HepG2 (cell line): ENCODE data around the gene VAMP2. TPM values are rescaled to one million over a fixed set of nuclear protein-coding genes. Genes with fewer than 3 reads are reported as not detected.

Source experiments
- AHR ChIP-seq: IDR thresholded peaks from 2 replicates; pipeline ENCODE4 v1.6.1; 2018; ENCODE audit warnings: missing genetic modification reagents, missing compliant biosample characterization
- CAMTA2 ChIP-seq: sonication (generic); formaldehyde crosslinking; IDR thresholded peaks from 2 replicates; pipeline ENCODE4 v1.4.0; 2020; ENCODE audit warnings: mild to moderate bottlenecking, missing genetic modification reagents, borderline replicate concordance
- EHMT2 ChIP-seq: fragments of 200-600 bp; sonication (generic); IDR thresholded peaks from 2 replicates; pipeline ENCODE4 v1.7.0; 2017; ENCODE audit warnings: antibody characterized with exemption, low read depth, low read length, borderline replicate concordance
- GABPA ChIP-seq, 2 experiments: IDR thresholded peaks; 2 replicates each; pipeline ENCODE4 v1.6.1; 2011 to 2016; ENCODE audit warnings: low read depth in 2 of 2, low read length in 1 of 2, missing biosample characterization in 1 of 2, missing genetic modification characterization in 1 of 2
- HNRNPL ChIP-seq: fragments of 200-400 bp; formaldehyde crosslinking; IDR thresholded peaks from 2 replicates; pipeline ENCODE4 v1.6.1; 2017; ENCODE audit warnings: mild to moderate bottlenecking, low read depth, low read length
- IKZF4 ChIP-seq: sonication (generic); formaldehyde crosslinking; IDR thresholded peaks from 2 replicates; pipeline ENCODE4 v1.5.1; 2020; ENCODE audit warnings: borderline replicate concordance, mild to moderate bottlenecking, low read depth, missing genetic modification reagents; ENCODE audit errors: not compliant biosample characterization
- KDM2A ChIP-seq: sonication (generic); formaldehyde crosslinking; IDR thresholded peaks from 2 replicates; pipeline ENCODE4 v1.4.0; 2020; ENCODE audit warnings: low read depth, missing genetic modification reagents, borderline replicate concordance
- MEIS1 ChIP-seq: sonication (generic); formaldehyde crosslinking; IDR thresholded peaks from 2 replicates; pipeline ENCODE4 v1.9.0; 2021; ENCODE audit warnings: mild to moderate bottlenecking, missing genetic modification reagents, moderate library complexity, borderline replicate concordance
- NCOA2 ChIP-seq: sonication (generic); formaldehyde crosslinking; IDR thresholded peaks from 2 replicates; pipeline ENCODE4 v1.8.0; 2022; ENCODE audit warnings: inconsistent platforms
- PHF20 ChIP-seq: sonication (generic); formaldehyde crosslinking; IDR thresholded peaks from 2 replicates; pipeline ENCODE4 v1.5.0; 2020; ENCODE audit warnings: mild to moderate bottlenecking, missing genetic modification reagents
- RFX5 ChIP-seq: IDR thresholded peaks from 2 replicates; pipeline ENCODE4 v1.6.1; 2011; ENCODE audit warnings: low read depth, low read length, improper control_type of control experiment
- SALL2 ChIP-seq: sonication (generic); formaldehyde crosslinking; IDR thresholded peaks from 2 replicates; pipeline ENCODE4 v1.8.1; 2023; ENCODE audit warnings: mild to moderate bottlenecking, missing genetic modification reagents, inconsistent platforms
- SRSF4 ChIP-seq: fragments of 200-400 bp; formaldehyde crosslinking; IDR thresholded peaks from one replicate; pipeline ENCODE4 v1.6.1; 2018; ENCODE audit warnings: mild to moderate bottlenecking, low read depth, low read length, moderate library complexity; ENCODE audit not compliant: poor library complexity, severe bottlenecking
- TEAD2 ChIP-seq: sonication (generic); formaldehyde crosslinking; IDR thresholded peaks from 2 replicates; pipeline ENCODE4 v1.9.0; 2021; ENCODE audit warnings: missing genetic modification reagents
- TGIF2 ChIP-seq: IDR thresholded peaks from 2 replicates; pipeline ENCODE4 v1.6.1; 2016; ENCODE audit warnings: control low read depth, missing compliant biosample characterization
- THYN1 ChIP-seq: sonication (generic); formaldehyde crosslinking; IDR thresholded peaks from 2 replicates; pipeline ENCODE4 v1.8.1; 2023; ENCODE audit warnings: low read depth, mild to moderate bottlenecking, moderate library complexity, missing genetic modification reagents, borderline replicate concordance
- XBP1 ChIP-seq: sonication (generic); formaldehyde crosslinking; IDR thresholded peaks from 2 replicates; pipeline ENCODE4 v1.5.0; 2020; ENCODE audit warnings: missing genetic modification reagents
- YEATS2 ChIP-seq: sonication (generic); formaldehyde crosslinking; IDR thresholded peaks from 2 replicates; pipeline ENCODE4 v1.4.0; 2020; ENCODE audit warnings: missing genetic modification reagents, borderline replicate concordance
- ZNF17 ChIP-seq: sonication (generic); formaldehyde crosslinking; IDR thresholded peaks from 2 replicates; pipeline ENCODE4 v1.5.0; 2020; ENCODE audit warnings: mild to moderate bottlenecking, missing genetic modification reagents
- ZNF672 ChIP-seq: sonication (generic); formaldehyde crosslinking; IDR thresholded peaks from 2 replicates; pipeline ENCODE4 v1.8.1; 2022; ENCODE audit warnings: missing genetic modification reagents
- ZSCAN9 ChIP-seq: IDR thresholded peaks from 2 replicates; pipeline ENCODE4 v1.6.1; 2016; ENCODE audit warnings: borderline replicate concordance
- polyA plus RNA-seq, 8 experiments: library from polyadenylated mRNA; depleted of rRNA in 3 of 8; stranded (reverse) in 7 of 8; unstranded in 1 of 8; fragments of >200 nt; fragmentation: Illumina TruSeq in 4 of 8; extraction: Trizol in 4 of 8; gene quantifications; 2 replicates each; pipeline versions ENCODE4 v1.2.1 to v1.2.3, GENCODE V29; 2011 to 2016; ENCODE audit warnings: low read depth in 4 of 8, missing spikeins in 1 of 8, mixed read lengths in 1 of 8; ENCODE audit not compliant: insufficient read depth in 1 of 8
- total RNA-seq, 5 experiments: library from RNA; depleted of rRNA; stranded (reverse); fragments of >200 nt; fragmentation: Illumina TruSeq; extraction: Trizol; gene quantifications; 2 replicates each; pipeline ENCODE4 v1.2.3, GENCODE V29; 2016; ENCODE audit warnings: low read depth in 1 of 5
- TF ChIP-seq, protein P1 (sequence below): sonication (generic); formaldehyde crosslinking; IDR thresholded peaks from 2 replicates; pipeline ENCODE4 v1.9.0; 2021; ENCODE audit warnings: missing genetic modification reagents, mild to moderate bottlenecking, borderline replicate concordance
- TF ChIP-seq, protein P2 (sequence below): sonication (generic); formaldehyde crosslinking; IDR thresholded peaks from 2 replicates; pipeline ENCODE4 v1.5.0; 2020; ENCODE audit warnings: mild to moderate bottlenecking, missing genetic modification reagents
- TF ChIP-seq, protein P3 (sequence below): sonication (generic); formaldehyde crosslinking; IDR thresholded peaks from 2 replicates; pipeline ENCODE4 v1.4.0; 2020; ENCODE audit warnings: mild to moderate bottlenecking, low read depth, missing genetic modification reagents
- TF ChIP-seq, protein P4 (sequence below): sonication (generic); formaldehyde crosslinking; IDR thresholded peaks from 2 replicates; pipeline ENCODE4 v1.4.0; 2020; ENCODE audit warnings: missing genetic modification reagents

VAMP2 gene
- total and polyA plus RNA-seq, 2 of the 13 experiments (the other 11 are each of a cell fraction or from before 2014, with no cell fraction given) = 3.9 to 17.2 TPM

DNA sequence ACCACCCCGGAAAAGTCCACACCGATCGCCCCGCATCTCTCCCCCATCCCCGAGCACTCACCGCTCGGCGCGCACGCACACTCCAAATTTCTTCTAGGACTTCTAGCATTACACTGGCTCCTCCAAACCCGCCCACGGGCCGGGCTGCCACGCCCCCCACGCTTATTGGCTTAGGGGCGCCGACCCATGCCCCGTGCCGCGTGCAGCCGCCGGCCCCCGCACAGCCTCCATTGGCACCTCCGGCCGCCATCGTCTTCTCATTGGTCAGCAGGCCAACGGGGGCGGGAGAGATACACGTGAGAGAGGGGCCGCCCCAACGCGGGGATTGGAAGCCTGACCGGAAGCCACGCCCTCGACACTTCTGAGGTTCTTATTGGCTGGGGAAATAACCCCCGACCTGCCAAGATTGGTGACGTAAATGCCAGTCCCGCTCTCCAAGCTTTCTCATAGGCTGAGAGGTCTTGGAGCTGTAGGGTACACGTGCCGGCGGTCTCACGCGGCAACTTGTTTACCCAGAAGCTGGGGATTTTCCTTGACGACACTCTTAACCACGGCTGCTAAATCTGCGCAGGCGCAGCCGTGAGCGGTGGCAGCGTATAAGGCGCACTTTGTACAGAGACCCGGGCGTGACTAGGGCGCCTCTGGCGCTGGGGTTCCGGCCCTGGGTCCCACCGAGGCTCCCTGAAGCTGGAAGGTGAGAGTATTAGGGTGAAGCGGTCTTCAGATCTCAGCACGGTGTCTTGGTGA lies 6.3 kb downstream of the VAMP2 start (continued):
- peak; percentile 47; the same call in 1 of the 2 replicates for TF ChIP-seq NCOA2 (CRISPR knock-in tag)
- TF ChIP-seq, protein P1, sequence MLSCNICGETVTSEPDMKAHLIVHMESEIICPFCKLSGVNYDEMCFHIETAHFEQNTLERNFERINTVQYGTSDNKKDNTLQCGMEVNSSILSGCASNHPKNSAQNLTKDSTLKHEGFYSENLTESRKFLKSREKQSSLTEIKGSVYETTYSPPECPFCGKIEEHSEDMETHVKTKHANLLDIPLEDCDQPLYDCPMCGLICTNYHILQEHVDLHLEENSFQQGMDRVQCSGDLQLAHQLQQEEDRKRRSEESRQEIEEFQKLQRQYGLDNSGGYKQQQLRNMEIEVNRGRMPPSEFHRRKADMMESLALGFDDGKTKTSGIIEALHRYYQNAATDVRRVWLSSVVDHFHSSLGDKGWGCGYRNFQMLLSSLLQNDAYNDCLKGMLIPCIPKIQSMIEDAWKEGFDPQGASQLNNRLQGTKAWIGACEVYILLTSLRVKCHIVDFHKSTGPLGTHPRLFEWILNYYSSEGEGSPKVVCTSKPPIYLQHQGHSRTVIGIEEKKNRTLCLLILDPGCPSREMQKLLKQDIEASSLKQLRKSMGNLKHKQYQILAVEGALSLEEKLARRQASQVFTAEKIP (CRISPR knock-in tag) = no peak
- no peak for TF ChIP-seq CAMTA2
- TF ChIP-seq, protein P2, sequence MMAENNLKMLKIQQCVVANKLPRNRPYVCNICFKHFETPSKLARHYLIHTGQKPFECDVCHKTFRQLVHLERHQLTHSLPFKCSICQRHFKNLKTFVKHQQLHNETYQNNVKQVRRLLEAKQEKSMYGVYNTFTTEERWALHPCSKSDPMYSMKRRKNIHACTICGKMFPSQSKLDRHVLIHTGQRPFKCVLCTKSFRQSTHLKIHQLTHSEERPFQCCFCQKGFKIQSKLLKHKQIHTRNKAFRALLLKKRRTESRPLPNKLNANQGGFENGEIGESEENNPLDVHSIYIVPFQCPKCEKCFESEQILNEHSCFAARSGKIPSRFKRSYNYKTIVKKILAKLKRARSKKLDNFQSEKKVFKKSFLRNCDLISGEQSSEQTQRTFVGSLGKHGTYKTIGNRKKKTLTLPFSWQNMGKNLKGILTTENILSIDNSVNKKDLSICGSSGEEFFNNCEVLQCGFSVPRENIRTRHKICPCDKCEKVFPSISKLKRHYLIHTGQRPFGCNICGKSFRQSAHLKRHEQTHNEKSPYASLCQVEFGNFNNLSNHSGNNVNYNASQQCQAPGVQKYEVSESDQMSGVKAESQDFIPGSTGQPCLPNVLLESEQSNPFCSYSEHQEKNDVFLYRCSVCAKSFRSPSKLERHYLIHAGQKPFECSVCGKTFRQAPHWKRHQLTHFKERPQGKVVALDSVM = no peak
- TF ChIP-seq MEIS1 (CRISPR knock-in tag) = no peak
- no peak for TF ChIP-seq ZSCAN9 (CRISPR knock-in tag)
- no peak for TF ChIP-seq ZNF17 (CRISPR knock-in tag)
- no peak; the same call in 1 of the 2 replicates for TF ChIP-seq PHF20
- no peak for TF ChIP-seq EHMT2
- TF ChIP-seq TGIF2 (CRISPR knock-in tag) = no peak
- no peak for TF ChIP-seq THYN1 (CRISPR knock-in tag)
- TF ChIP-seq, protein P3, sequence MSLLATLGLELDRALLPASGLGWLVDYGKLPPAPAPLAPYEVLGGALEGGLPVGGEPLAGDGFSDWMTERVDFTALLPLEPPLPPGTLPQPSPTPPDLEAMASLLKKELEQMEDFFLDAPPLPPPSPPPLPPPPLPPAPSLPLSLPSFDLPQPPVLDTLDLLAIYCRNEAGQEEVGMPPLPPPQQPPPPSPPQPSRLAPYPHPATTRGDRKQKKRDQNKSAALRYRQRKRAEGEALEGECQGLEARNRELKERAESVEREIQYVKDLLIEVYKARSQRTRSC (CRISPR knock-in tag) = no peak
- no peak for TF ChIP-seq SALL2
- TF ChIP-seq, protein P4, sequence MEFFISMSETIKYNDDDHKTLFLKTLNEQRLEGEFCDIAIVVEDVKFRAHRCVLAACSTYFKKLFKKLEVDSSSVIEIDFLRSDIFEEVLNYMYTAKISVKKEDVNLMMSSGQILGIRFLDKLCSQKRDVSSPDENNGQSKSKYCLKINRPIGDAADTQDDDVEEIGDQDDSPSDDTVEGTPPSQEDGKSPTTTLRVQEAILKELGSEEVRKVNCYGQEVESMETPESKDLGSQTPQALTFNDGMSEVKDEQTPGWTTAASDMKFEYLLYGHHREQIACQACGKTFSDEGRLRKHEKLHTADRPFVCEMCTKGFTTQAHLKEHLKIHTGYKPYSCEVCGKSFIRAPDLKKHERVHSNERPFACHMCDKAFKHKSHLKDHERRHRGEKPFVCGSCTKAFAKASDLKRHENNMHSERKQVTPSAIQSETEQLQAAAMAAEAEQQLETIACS (CRISPR knock-in tag) = no peak
- peak; percentile 56 for TF ChIP-seq GABPA (IDR thresholded peaks at IDR 0.05; ENCODE audit: low read depth, low read length)
- peak; percentile 82 for TF ChIP-seq GABPA (CRISPR knock-in tag; IDR thresholded peaks at IDR 0.05; ENCODE audit: low read depth)
- no peak for TF ChIP-seq HNRNPL
- no peak for TF ChIP-seq IKZF4 (CRISPR knock-in tag)
- no peak for TF ChIP-seq SRSF4
- no peak for TF ChIP-seq XBP1
- TF ChIP-seq ZNF672 (CRISPR knock-in tag) = no peak
- peak; percentile 11; the same call in 1 of the 2 replicates for TF ChIP-seq YEATS2
- peak; percentile 33; the same call in 1 of the 2 replicates for TF ChIP-seq KDM2A (CRISPR knock-in tag)
- TF ChIP-seq TEAD2 (CRISPR knock-in tag) = no peak
- TF ChIP-seq AHR = no peak
- no peak for TF ChIP-seq RFX5
